Effector CD4-positive, alpha-beta T cell (primary cell): ENCODE results near the gene COL4A1. TPM values are rescaled to one million over a fixed set of nuclear protein-coding genes. Genes with fewer than 3 reads are reported as not detected.

Source experiments
- DNase-seq: peaks from one replicate; pipeline ENCODE4 v3.0.0-alpha.2; 2020
- total RNA-seq: gene quantifications from one replicate; lab custom pipeline; 2026; lab: John Stamatoyannopoulos, UW

Gene COL4A1
- not detected for total RNA-seq

- DNase-seq = no peak
Observed at GRCh38 chr13:110306960-110307766, at the start of gene COL4A1, which contains the start of gene COL4A2. Gene COL4A1 (minus strand): TSS chr13:110307157. CDS start chr13:110307027, 130 bp downstream. Gene COL4A2 (plus strand): TSS chr13:110307284. CDS start chr13:110307904, 620 bp downstream.

GRCh38 chr13:110356362-110356761, 49.4 kb upstream of the COL4A1 start:
- DNase-seq = no peak

DNA sequence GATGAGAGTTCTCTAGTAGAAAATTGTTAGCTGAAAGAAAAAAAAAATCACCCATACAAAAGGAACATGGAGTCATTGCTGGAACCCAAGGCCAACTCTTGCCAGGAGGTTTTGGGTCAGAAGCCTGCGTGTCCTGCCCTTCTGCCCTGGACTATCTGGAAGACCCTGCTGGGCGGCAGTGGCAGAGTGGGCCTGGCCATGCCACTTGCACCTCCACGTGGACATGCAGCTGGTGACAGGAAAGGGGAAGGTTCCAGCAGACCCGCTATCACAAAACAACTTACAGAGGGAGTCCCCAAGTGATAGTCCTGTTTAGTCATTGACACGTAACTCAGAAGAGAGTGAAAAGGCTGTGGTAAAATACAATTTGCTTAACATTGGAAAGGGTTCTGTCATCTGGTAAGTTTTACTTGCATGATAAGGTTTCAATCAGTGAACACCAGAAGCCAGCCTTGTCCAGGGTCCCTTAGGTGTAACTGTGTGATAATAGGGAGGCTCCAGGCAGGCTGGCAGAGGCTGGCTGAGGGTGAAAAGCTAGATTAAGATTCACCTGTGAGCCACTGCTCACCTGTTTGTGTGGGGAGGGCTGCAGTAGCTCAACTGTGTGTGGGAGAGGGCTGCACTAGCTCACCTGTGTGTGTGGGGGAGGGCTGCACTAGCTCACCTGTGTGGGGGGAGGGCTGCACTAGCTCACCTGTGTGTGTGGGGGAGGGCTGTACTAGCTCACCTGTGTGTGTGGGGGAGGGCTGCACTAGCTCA, 47.9 kb upstream of the COL4A1 start:
- DNase-seq = no peak

DNA sequence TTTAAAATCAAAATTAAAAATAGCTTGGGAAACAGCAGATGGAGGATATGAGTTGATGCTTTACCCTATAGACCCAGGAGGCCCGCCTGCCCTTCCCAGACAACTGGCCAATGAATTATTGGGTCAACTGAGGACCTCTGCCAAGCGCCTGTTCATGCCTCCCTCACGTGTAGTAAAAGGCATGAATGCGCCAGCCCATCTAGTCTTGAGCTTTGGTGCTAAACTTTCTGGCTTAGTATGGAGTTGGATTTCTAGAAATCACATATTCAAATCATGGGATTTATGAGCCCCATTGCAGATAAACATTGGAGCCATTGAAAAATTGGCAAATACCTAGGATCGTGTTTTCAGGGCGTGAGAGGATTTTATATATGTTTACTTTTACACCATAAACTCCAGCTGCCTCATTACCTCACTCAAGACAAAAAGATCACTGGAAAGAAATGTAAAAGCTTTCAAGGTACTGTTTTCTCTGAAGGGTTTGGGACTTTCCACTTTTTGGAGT, 47.2 kb upstream of the COL4A1 start:
- DNase-seq = no peak

DNA sequence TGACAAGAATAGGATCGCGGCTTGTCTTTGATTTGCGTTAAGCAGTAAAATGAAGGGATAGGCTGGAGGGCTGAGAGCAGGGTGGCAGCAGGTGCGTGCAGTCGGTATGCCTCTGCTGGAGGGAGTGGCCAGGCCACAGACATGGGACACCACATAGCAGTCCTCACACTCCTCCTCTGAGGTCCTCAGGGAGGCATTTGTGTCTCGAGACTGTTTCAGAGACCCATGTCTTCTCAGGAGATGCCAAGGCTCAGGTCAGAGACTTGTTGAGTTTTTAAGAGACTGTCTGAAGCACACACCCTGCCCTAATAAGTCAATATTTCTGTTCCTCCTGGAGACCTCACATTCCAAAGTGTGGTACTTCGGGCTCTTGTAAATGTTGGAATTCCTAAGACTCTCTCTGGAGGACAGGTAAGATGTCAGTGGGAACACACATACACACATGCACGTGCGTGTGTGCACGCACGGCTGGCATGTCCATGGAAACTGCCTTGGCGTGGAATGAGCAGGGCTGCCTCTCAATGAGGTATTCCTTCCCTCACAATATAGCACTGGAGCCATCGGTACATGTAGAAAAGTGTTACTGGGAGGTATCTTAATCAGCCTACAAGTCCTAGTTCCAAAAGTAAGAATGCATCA, 46.5 kb upstream of the COL4A1 start:
- DNase-seq = no peak

- no peak for DNase-seq
Observed at GRCh38 chr13:110352735-110353134, 45.8 kb upstream of the COL4A1 start.

GRCh38 chr13:110351636-110352420, 44.9 kb upstream of the COL4A1 start:
- DNase-seq = no peak

DNA sequence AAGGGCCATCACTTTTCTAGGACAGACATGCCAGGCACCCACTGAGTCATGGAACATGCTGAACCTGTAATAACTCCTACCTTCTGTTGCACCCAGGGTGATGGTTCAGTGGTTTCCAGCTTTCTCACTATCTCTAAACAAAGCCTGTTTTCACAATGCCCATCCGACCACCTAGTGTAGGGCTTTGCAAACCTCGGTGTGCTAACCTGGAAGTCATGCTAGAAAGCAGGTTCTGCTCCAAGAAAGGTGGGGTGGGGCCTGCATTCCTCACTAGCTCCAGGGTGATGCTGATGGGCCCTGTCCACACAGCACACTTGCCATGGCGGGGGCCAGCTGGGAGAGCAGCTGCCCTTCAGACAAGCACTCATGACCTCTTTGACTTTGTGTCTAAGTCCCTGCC, 43.6 kb upstream of the COL4A1 start:
- DNase-seq = no peak

DNA sequence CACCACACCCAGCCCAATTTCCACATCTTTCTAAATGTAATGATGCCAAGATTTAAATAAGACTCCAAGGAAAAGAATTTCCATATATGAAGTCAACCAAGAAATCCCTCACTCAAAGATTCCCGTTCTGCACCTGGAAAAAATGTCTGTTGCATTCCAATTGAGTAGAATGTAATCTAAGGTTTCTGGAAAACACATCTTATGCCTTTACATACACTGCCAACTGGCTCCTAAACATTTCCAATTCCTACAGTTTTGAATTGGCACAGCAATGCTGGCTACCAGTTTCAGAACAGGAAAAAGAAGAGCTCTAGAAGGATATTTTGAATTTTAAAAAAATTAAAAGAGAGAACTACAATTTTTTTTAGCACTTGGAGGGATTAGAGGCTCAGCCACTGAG, 43.1 kb upstream of the COL4A1 start:
- DNase-seq = no peak

GRCh38 chr13:110349239-110349638, 42.3 kb upstream of the COL4A1 start:
- no peak for DNase-seq

DNA sequence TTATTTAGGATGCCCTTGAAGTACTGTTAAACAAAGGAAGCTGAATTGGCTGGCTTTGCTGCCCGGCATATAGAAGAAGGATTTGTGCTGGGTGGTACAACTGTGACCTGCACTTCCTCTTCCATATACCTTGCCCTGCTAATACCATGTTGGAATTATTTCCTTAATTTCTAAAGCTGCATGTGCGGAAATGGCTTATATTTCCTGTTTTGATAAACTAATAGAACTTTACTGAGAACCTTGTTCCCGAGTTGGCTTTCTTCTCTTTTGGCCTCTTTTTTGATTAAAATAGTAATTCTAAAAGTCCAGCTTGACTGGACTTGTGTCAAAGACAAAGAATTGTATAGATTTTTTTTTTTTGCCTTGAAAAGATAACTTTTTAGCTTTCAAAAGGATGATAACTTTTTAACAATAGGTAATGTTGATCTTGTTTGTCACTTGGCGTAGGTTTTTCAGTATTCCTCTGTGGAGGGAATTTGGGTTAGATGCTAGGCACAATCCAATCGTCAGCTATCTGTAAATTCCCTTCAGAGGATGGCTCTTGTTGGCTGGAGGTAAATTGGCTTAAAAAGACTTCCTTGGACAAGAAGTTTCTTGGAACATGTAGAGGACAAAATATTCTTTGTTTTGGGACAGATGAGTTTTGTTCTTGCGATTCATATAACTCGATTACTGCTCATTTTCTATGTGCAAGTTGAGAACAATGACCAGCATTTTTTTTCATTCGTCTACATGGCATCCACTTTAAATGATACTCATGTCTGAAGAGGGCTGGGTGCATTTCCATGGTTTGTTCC, 41.5 kb upstream of the COL4A1 start:
- no peak for DNase-seq

GRCh38 chr13:110347535-110348308, 40.8 kb upstream of the COL4A1 start:
- DNase-seq = no peak

GRCh38 chr13:110347088-110347487, 40.1 kb upstream of the COL4A1 start:
- DNase-seq = no peak

DNA sequence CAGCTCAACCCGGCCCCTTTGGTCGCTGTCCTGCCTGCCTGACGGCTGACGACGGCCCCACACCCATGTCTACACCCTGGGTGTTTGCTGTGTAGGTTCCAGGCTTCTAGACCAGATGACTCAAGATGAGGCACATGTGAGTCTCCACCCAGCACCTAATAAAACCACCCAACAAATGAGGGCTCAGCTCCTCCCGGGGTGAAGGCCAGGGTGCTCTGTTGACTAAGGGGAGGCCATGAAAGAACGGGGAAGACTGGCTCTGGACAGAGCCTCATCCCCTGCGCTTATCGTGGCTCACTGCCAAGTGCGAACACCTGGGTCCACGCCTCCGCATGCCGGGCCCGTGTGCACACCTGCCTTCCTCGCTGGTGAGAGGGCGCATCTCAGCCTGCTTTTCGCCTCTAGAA, 39.7 kb upstream of the COL4A1 start:
- no peak for DNase-seq

DNA sequence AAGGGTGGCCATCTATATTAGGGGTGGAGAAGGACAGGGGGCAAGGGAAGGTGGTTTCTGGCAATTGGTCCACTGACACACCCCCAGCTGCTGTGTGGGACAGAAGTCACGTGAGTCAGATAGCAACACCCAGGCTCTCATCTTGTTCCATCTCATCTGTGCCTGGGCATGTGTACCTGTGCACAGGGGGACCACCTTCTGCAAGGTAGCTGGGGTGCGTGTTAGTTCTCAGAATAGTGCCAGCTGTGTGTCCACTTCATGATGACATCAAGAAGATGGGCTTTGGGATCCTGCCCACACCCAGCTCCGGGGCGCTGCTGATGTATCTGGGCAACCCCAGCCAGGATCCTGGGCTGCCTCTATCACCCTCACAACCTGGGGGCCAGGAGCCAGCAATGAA, 38.7 kb upstream of the COL4A1 start:
- no peak for DNase-seq

GRCh38 chr13:110345266-110345665, 38.3 kb upstream of the COL4A1 start:
- no peak for DNase-seq

DNA sequence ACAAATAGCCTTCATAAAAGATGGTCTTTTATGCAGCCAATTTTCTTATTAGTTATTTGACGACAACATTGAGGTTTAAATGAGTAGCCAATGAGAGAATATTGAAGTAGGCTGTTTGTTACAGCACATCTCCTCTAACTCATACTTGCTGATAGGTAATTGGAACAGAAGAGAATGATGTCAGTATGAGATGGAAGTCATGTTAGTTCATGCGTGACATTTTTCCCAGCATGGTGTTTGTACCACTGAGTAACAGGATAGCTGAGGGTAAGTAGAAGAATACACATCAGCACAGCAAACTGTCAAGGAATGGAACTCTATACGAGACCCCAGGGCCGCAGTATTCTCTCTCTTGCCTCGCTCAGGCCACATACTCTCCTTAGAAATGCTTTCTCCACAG, 37.4 kb upstream of the COL4A1 start:
- DNase-seq = no peak

- DNase-seq = no peak
Observed at GRCh38 chr13:110343241-110343865, 36.4 kb upstream of the COL4A1 start.

DNA sequence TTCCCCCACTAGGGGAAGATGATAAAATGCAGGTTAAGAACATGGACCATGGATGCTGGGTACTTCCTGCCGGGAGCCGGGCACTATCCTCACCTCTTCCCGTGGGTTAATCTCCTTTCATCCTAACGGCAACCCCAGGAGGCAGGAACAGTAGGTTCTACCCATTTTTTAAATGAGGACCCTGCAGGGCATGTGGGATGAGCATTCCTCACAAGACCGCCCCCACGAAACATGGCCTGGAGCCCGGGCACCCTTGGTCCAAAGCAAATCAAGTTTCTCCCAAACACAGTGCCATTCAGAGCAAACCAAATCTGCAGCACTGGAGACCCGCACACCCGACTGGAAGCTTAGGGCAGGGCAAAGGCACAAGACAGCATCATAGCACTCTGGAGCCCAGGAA, 35.5 kb upstream of the COL4A1 start:
- no peak for DNase-seq
